GM12873 (cell line): ENCODE data around the gene UBN1.

Experiments used
- CTCF ChIP-seq: IDR thresholded peaks from 2 replicates; pipeline ENCODE4 v1.5.1; 2012; ENCODE audit warnings: low read depth, mild to moderate bottlenecking, moderate library complexity, low read length, control low read depth; ENCODE audit not compliant: insufficient read depth; ENCODE audit errors: missing control alignments

UBN1 gene

GRCh38 chr16:4913130-4913773, 66.0 kb downstream of the UBN1 start:
- TF ChIP-seq CTCF = no peak

- no peak for TF ChIP-seq CTCF
These were observed 66.7 kb downstream of the UBN1 start for GRCh38 chr16:4913774-4914525.

GRCh38 chr16:4914528-4915225, 67.4 kb downstream of the UBN1 start:
- TF ChIP-seq CTCF = no peak

GRCh38 chr16:4915226-4915761, 68.0 kb downstream of the UBN1 start:
- TF ChIP-seq CTCF = no peak

GRCh38 chr16:4917117-4917516, 69.8 kb downstream of the UBN1 start:
- TF ChIP-seq CTCF = no peak

- no peak for TF ChIP-seq CTCF
These were observed 71.5 kb downstream of the UBN1 start for GRCh38 chr16:4918781-4919251.

GRCh38 chr16:4920826-4921225, 73.5 kb downstream of the UBN1 start:
- no peak for TF ChIP-seq CTCF
